Neural cell (in vitro differentiated cells): ENCODE data around the gene CRIM1. TPM values are rescaled to one million over a fixed set of nuclear protein-coding genes. Genes with fewer than 3 reads are reported as not detected.

Source experiments
- H2AFZ ChIP-seq: fragments of 200-600, 300-800 bp; sonication (generic), shearing (Covaris generic); 2 replicates; pipeline ENCODE4 v1.6.0; 2014; ENCODE audit warnings: low read depth, mild to moderate bottlenecking, antibody characterized with exemption, low read length, moderate library complexity
- H3F3A ChIP-seq: fragments of 200-600 bp; shearing (Covaris generic); 2 replicates; pipeline ENCODE4 v1.6.1; 2016; ENCODE audit warnings: mild to moderate bottlenecking, moderate library complexity, mixed read lengths, antibody characterized with exemption, low read length; ENCODE audit not compliant: insufficient read depth, poor library complexity, severe bottlenecking
- H3K27ac ChIP-seq: fragments of 200-600, 300-800 bp; sonication (generic), shearing (Covaris generic); 2 replicates; pipeline ENCODE4 v1.5.1; 2014; ENCODE audit warnings: mild to moderate bottlenecking, low read length, moderate library complexity
- H3K27me3 ChIP-seq: fragments of 300-800, 200-600 bp; sonication (generic), shearing (Covaris generic); 2 replicates; pipeline ENCODE4 v1.6.0; 2014; ENCODE audit warnings: mild to moderate bottlenecking, low read depth, low read length, moderate library complexity; ENCODE audit not compliant: insufficient read depth
- H3K36me3 ChIP-seq: fragments of 300-800, 200-600 bp; sonication (generic), shearing (Covaris generic); 2 replicates; pipeline ENCODE4 v1.5.1; 2014; ENCODE audit warnings: mild to moderate bottlenecking, antibody characterized with exemption, low read length, moderate library complexity; ENCODE audit not compliant: insufficient read depth
- H3K4me2 ChIP-seq: fragments of 300-800, 200-600 bp; sonication (generic), shearing (Covaris generic); 2 replicates; pipeline ENCODE4 v1.6.0; 2014; ENCODE audit warnings: mild to moderate bottlenecking, low read length
- H3K4me3 ChIP-seq: fragments of 300-800, 200-600 bp; sonication (generic), shearing (Covaris generic); 2 replicates; pipeline ENCODE4 v1.5.1; 2014; ENCODE audit warnings: mild to moderate bottlenecking, low read length, moderate library complexity
- H3K79me2 ChIP-seq: fragments of 200-600 bp; shearing (Covaris generic); replicated peaks from 2 replicates; pipeline ENCODE4 v1.6.0; 2014; ENCODE audit warnings: mild to moderate bottlenecking, low read length, moderate library complexity; ENCODE audit not compliant: insufficient read depth
- H3K9ac ChIP-seq: fragments of 300-800, 200-600 bp; sonication (generic), shearing (Covaris generic); 2 replicates; pipeline ENCODE4 v1.6.1; 2016; ENCODE audit warnings: mild to moderate bottlenecking, low read length, mixed read lengths
- H3K9me2 ChIP-seq: fragments of 200-600 bp; shearing (Covaris generic); 2 replicates; pipeline ENCODE4 v1.6.1; 2016; ENCODE audit warnings: mild to moderate bottlenecking, low read length, mixed read lengths; ENCODE audit not compliant: insufficient read depth
- H3K9me3 ChIP-seq: fragments of 200-600, 300-800 bp; sonication (generic), shearing (Covaris generic); 2 replicates; pipeline ENCODE4 v1.6.1; 2016; ENCODE audit warnings: mild to moderate bottlenecking, mixed run types, low read length, moderate library complexity, mixed read lengths
- H4K20me1 ChIP-seq: fragments of 200-600 bp; shearing (Covaris generic); 2 replicates; pipeline ENCODE4 v1.6.1; 2016; ENCODE audit warnings: mild to moderate bottlenecking, mixed run types; ENCODE audit not compliant: insufficient read depth
- CTCF ChIP-seq: fragments of 450-650 bp; IDR thresholded peaks from 2 replicates; pipeline ENCODE4 v1.5.1; 2014; ENCODE audit warnings: antibody characterized with exemption, mild to moderate bottlenecking, moderate library complexity; ENCODE audit not compliant: poor library complexity, severe bottlenecking
- EP300 ChIP-seq: fragments of 450-650 bp; conservative IDR thresholded peaks from 2 replicates; pipeline ENCODE4 v1.6.1; 2014; ENCODE audit warnings: antibody characterized with exemption, mild to moderate bottlenecking, moderate library complexity; ENCODE audit not compliant: poor library complexity, severe bottlenecking
- EZH2 ChIP-seq: fragments of 200-600, 300-800 bp; shearing (Covaris generic), sonication (generic); IDR thresholded peaks from 2 replicates; pipeline ENCODE4 v1.6.1; 2014; ENCODE audit warnings: antibody characterized with exemption, low read length, borderline replicate concordance, mild to moderate bottlenecking; ENCODE audit not compliant: insufficient read depth, poor library complexity, severe bottlenecking
- MXI1 ChIP-seq: fragments of 450-650 bp; conservative IDR thresholded peaks from 2 replicates; pipeline ENCODE4 v1.6.1; 2014; ENCODE audit warnings: antibody characterized with exemption, mild to moderate bottlenecking; ENCODE audit not compliant: poor library complexity, severe bottlenecking
- POLR2AphosphoS5 ChIP-seq: IDR thresholded peaks from 2 replicates; pipeline ENCODE4 v1.6.1; 2012
- RAD21 ChIP-seq: fragments of 450-650 bp; conservative IDR thresholded peaks from 2 replicates; pipeline ENCODE4 v1.6.1; 2014; ENCODE audit warnings: antibody characterized with exemption, mild to moderate bottlenecking, moderate library complexity
- REST ChIP-seq: IDR thresholded peaks from 2 replicates; pipeline ENCODE4 v1.6.1; 2012; ENCODE audit warnings: borderline replicate concordance
- SMC3 ChIP-seq: fragments of 450-650 bp; conservative IDR thresholded peaks from 2 replicates; pipeline ENCODE4 v1.6.1; 2014; ENCODE audit warnings: antibody characterized with exemption, mild to moderate bottlenecking, moderate library complexity; ENCODE audit not compliant: poor library complexity
- TAF1 ChIP-seq: IDR thresholded peaks from 2 replicates; pipeline ENCODE4 v1.6.1; 2012; ENCODE audit warnings: low read depth
- polyA plus RNA-seq: library from polyadenylated mRNA; depleted of rRNA; stranded (reverse); fragments of >200 nt; gene quantifications from 2 replicates; pipeline ENCODE4 v1.2.3, GENCODE V29; 2014

CRIM1 gene
- polyA plus RNA-seq, 1 donor from 2014 or later: 6.7 TPM

GRCh38 chr2:36351291-36351690, 4.3 kb upstream of the CRIM1 start:
- Histone ChIP-seq H2AFZ (no peak overlapping the region), H3K4me3 (no peak overlapping the region), H3K27ac (no peak overlapping the region), H3K9ac (no peak overlapping the region), H3F3A (peaks cover 3% of the 10 kb centered on the region), H3K27me3 (no peaks in the 10 kb centered on the region), H3K79me2 (no peaks in the 10 kb centered on the region), H3K9me2 (no peaks in the 10 kb centered on the region), H4K20me1 (no peaks in the 10 kb centered on the region), H3K4me2 (no peak overlapping the region), H3K9me3 (no peaks in the 10 kb centered on the region), H3K36me3 (no peaks in the 10 kb centered on the region)
- TF ChIP-seq TAF1 (no peak), MXI1 (no peak), EP300 (no peak), SMC3 (no peak), RAD21 (no peak), CTCF (no peak)

GRCh38 chr2:36351736-36352349, 3.7 kb upstream of the CRIM1 start:
- Histone ChIP-seq H3K9me3 (no peaks in the 10 kb centered on the region), H3K9ac (no peak overlapping the region), H3F3A (peaks cover 4% of the 10 kb centered on the region), H4K20me1 (no peaks in the 10 kb centered on the region), H3K27ac (no peak overlapping the region), H3K36me3 (no peaks in the 10 kb centered on the region), H2AFZ (no peak overlapping the region), H3K79me2 (no peaks in the 10 kb centered on the region), H3K27me3 (no peaks in the 10 kb centered on the region), H3K4me2 (no peak overlapping the region), H3K9me2 (no peaks in the 10 kb centered on the region), H3K4me3 (no peak overlapping the region)
- no peak for TF ChIP-seq TAF1
- TF ChIP-seq RAD21: peak; percentile 26
- no peak for TF ChIP-seq POLR2AphosphoS5
- no peak for TF ChIP-seq EZH2
- no peak for TF ChIP-seq REST
- no peak for TF ChIP-seq MXI1
- TF ChIP-seq SMC3: peak; percentile 50
- TF ChIP-seq CTCF: peak; percentile 41
- no peak for TF ChIP-seq EP300
